Osteocyte (in vitro differentiated cells): ENCODE measurements around the gene RALGPS1. TPM values are rescaled to one million over a fixed set of nuclear protein-coding genes. Genes with fewer than 3 reads are reported as not detected.

Experiments used
- DNase-seq: peaks from one replicate; pipeline ENCODE4 v3.0.0; 2021; ENCODE audit warnings: mixed read lengths; ENCODE audit not compliant: unreplicated experiment; ENCODE audit errors: extremely low spot score
- H3K27ac Mint-ChIP-seq: one replicate; pipeline ENCODE4 v1.8.0; 2021; ENCODE audit warnings: mild to moderate bottlenecking, mixed read lengths; ENCODE audit not compliant: unreplicated experiment
- H3K27me3 Mint-ChIP-seq: one replicate; pipeline ENCODE4 v1.8.0; 2021; ENCODE audit warnings: mixed read lengths; ENCODE audit not compliant: unreplicated experiment
- H3K36me3 Mint-ChIP-seq: one replicate; pipeline ENCODE4 v1.8.0; 2021; ENCODE audit warnings: mixed read lengths; ENCODE audit not compliant: unreplicated experiment
- H3K4me1 Mint-ChIP-seq: one replicate; pipeline ENCODE4 v1.8.0; 2021; ENCODE audit warnings: mixed read lengths; ENCODE audit not compliant: unreplicated experiment
- H3K4me3 Mint-ChIP-seq: one replicate; pipeline ENCODE4 v1.8.0; 2021; ENCODE audit warnings: mild to moderate bottlenecking, moderate library complexity, mixed read lengths; ENCODE audit not compliant: unreplicated experiment
- H3K9me3 Mint-ChIP-seq: one replicate; pipeline ENCODE4 v1.8.0; 2021; ENCODE audit warnings: mixed read lengths; ENCODE audit not compliant: unreplicated experiment
- total RNA-seq: library from RNA; stranded (reverse); gene quantifications from 2 replicates; pipeline ENCODE4 v1.2.1, GENCODE V29; 2021
- TF ChIP-seq, protein P1 (sequence below): fragments of 200-600 bp; sonication (generic); IDR thresholded peaks from 2 replicates; pipeline ENCODE4 v1.5.0; 2021; ENCODE audit warnings: antibody characterized with exemption, mild to moderate bottlenecking, moderate library complexity

The RALGPS1 gene
- total RNA-seq, 1 donor from 2014 or later, result 9.9 TPM

GRCh38 chr9:127233550-127233949 lies 319.0 kb downstream of the RALGPS1 start:
- Mint-ChIP-seq H3K9me3 (no peaks in the 10 kb centered on the region), H3K4me3 (no peak overlapping the region), H3K4me1 (peaks cover 5% of the 10 kb centered on the region), H3K27ac (no peak overlapping the region), H3K36me3 (no peaks in the 10 kb centered on the region), H3K27me3 (peaks cover 3% of the 10 kb centered on the region)
- DNase-seq, result no peak
- TF ChIP-seq, protein P1, sequence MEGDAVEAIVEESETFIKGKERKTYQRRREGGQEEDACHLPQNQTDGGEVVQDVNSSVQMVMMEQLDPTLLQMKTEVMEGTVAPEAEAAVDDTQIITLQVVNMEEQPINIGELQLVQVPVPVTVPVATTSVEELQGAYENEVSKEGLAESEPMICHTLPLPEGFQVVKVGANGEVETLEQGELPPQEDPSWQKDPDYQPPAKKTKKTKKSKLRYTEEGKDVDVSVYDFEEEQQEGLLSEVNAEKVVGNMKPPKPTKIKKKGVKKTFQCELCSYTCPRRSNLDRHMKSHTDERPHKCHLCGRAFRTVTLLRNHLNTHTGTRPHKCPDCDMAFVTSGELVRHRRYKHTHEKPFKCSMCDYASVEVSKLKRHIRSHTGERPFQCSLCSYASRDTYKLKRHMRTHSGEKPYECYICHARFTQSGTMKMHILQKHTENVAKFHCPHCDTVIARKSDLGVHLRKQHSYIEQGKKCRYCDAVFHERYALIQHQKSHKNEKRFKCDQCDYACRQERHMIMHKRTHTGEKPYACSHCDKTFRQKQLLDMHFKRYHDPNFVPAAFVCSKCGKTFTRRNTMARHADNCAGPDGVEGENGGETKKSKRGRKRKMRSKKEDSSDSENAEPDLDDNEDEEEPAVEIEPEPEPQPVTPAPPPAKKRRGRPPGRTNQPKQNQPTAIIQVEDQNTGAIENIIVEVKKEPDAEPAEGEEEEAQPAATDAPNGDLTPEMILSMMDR, result no peak

- no peaks in the 10 kb centered on the region for H3K36me3 Mint-ChIP-seq
- no peaks in the 10 kb centered on the region for H3K9me3 Mint-ChIP-seq
- H3K4me1 Mint-ChIP-seq, result peaks cover 5% of the 10 kb centered on the region
- H3K27ac Mint-ChIP-seq, result no peak overlapping the region
- H3K27me3 Mint-ChIP-seq, result peaks cover 3% of the 10 kb centered on the region
- TF ChIP-seq, protein P1, result no peak
- no peak overlapping the region for H3K4me3 Mint-ChIP-seq
- no peak for DNase-seq
These were observed 319.4 kb downstream of the RALGPS1 start for GRCh38 chr9:127233989-127234388.

- Mint-ChIP-seq H3K36me3 (no peaks in the 10 kb centered on the region), H3K27ac (no peak overlapping the region), H3K4me1 (peaks cover 5% of the 10 kb centered on the region), H3K27me3 (peaks cover 3% of the 10 kb centered on the region), H3K4me3 (no peak overlapping the region), H3K9me3 (no peaks in the 10 kb centered on the region)
- DNase-seq, result no peak
- TF ChIP-seq, protein P1, result no peak
These were observed 323.2 kb downstream of the RALGPS1 start for GRCh38 chr9:127237801-127238200.

GRCh38 chr9:127241354-127241753 lies 326.8 kb downstream of the RALGPS1 start:
- H3K9me3 Mint-ChIP-seq, result no peaks in the 10 kb centered on the region
- no peaks in the 10 kb centered on the region for H3K27me3 Mint-ChIP-seq
- no peak for DNase-seq
- no peak overlapping the region for H3K27ac Mint-ChIP-seq
- no peaks in the 10 kb centered on the region for H3K36me3 Mint-ChIP-seq
- H3K4me1 Mint-ChIP-seq, result peaks cover 10% of the 10 kb centered on the region
- no peak overlapping the region for H3K4me3 Mint-ChIP-seq
- TF ChIP-seq, protein P1, result no peak

DNA sequence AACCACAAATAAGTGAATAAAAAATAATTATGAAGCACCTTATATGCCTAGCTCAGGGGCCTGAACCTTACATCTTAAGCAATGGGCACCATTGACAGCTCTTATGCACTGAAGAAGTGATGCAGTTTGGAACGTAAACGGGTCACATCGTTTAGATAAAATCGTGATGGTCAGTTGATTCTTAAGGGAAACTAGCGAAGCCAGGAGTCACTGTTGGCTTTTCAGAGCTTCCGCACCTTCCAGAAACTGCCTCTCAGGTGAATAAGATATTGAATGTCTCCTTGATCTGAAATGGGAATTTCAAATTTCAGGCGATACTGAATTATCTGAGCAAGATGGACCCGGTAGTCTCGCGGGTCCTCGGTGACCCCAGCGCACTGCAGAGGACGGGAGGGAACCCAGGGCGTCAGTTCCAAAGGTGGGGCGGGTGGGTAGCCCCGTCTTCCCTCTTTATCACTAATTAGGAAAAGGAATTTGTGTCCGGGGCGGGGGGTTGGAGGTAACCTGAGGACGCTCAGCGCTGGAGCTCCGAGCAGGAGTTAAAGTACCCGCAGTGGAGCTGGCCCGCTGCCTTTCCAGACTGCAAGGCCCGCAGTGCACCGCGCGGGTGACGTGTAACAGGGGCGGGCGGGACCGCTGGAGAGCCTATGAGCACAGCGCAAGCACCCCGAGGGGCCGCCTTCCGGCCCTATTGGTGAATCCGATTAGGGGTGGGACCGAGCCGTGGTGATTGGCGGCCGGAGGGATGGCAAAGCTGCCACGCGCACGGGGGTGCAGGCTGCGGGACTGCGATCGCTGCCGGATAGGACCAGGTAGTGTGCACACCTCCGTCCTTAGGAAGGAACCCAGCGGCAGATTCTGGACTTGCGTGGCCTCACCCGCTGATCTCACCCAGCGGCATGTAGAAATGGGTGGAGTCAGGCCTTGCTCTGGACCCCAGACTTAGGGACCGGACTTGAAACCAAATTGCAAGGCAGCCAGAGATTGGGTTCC lies 330.3 kb downstream of the RALGPS1 start:
- H3K36me3 Mint-ChIP-seq, result no peaks in the 10 kb centered on the region
- DNase-seq, result peak; percentile 97
- peaks cover 10% of the 10 kb centered on the region for H3K4me1 Mint-ChIP-seq
- peak overlapping the region; percentile 72 for H3K27ac Mint-ChIP-seq
- H3K9me3 Mint-ChIP-seq, result no peaks in the 10 kb centered on the region
- H3K27me3 Mint-ChIP-seq, result no peaks in the 10 kb centered on the region
- TF ChIP-seq, protein P1, result no peak
- peak overlapping the region; percentile 86 for H3K4me3 Mint-ChIP-seq
